Sigmoid colon (tissue), 7 donors: ENCODE data around the gene COL6A1. TPM values are rescaled to one million over a fixed set of nuclear protein-coding genes. Genes with fewer than 3 reads are reported as not detected.
A peak's percentile ranks its signal among the peaks of the same experiment; 100 is the strongest.

Source experiments
- DNase-seq: peaks from one replicate; pipeline ENCODE4 v3.0.0-alpha.2; 2019
- H3K27ac ChIP-seq, 4 donors: fragments of 200-600 bp; sonication (generic); one replicate each; pipeline ENCODE4 v1.5.1; 2016 to 2019; ENCODE audit warnings: mild to moderate bottlenecking in 1 of 4
- H3K27me3 ChIP-seq, 3 donors: fragments of 200-600 bp; sonication (generic); one replicate each; pipeline ENCODE4 v1.5.1; 2019; ENCODE audit warnings: mild to moderate bottlenecking in 1 of 3
- H3K36me3 ChIP-seq, 4 donors: fragments of 200-600 bp; sonication (generic); one replicate each; pipeline ENCODE4 v1.5.1; 2016 to 2019
- H3K4me1 ChIP-seq, 4 donors: fragments of 200-600 bp; sonication (generic); one replicate each; pipeline ENCODE4 v1.5.1; 2017 to 2019
- H3K4me3 ChIP-seq, 4 donors: fragments of 200-600 bp; sonication (generic); one replicate each; pipeline ENCODE4 v1.5.1; 2017 to 2019; ENCODE audit warnings: mild to moderate bottlenecking in 2 of 4, moderate library complexity in 1 of 4
- H3K9me3 ChIP-seq, 4 donors: fragments of 200-600 bp in 3 of 4; sonication (generic) in 3 of 4; one replicate each; pipeline versions ENCODE4 v1.5.1 to v1.6.1; 2013 to 2019
- EP300 ChIP-seq, 4 donors: sonication (generic); formaldehyde crosslinking; IDR thresholded peaks; one replicate each; pipeline ENCODE4 v1.6.1; 2017; ENCODE audit warnings: antibody characterized with exemption in 4 of 4
- POLR2A ChIP-seq, 2 donors: fragments of 450-650 bp; IDR thresholded peaks; one replicate each; pipeline ENCODE4 v1.6.1; 2016; ENCODE audit warnings: antibody characterized with exemption in 2 of 2, mild to moderate bottlenecking in 2 of 2, moderate library complexity in 2 of 2
- POLR2AphosphoS5 ChIP-seq, 4 donors: sonication (generic); formaldehyde crosslinking; IDR thresholded peaks; one replicate each; pipeline ENCODE4 v1.6.1; 2017; ENCODE audit warnings: antibody characterized with exemption in 4 of 4
- WGBS, 2 donors: extraction: QIAGEN DNeasy Blood & Tissue Kit; methylation state at CpG; one replicate each; pipeline ENCODE4 v1.1.7; 2013; 5-methylcytosine and 5-hydroxymethylcytosine counted together
- intact Hi-C: fragments of 100-400 bp; cut with DNase I; formaldehyde crosslinking; loops from one replicate; pipeline ENCODE4 v1.15.1; 2023
- polyA plus RNA-seq, 3 donors: library from polyadenylated mRNA; stranded (reverse); fragments of 200-250 nt; gene quantifications; one replicate each; pipeline ENCODE4 v1.2.3, GENCODE V29; 2013
- total RNA-seq, 4 donors: library from RNA; depleted of rRNA; stranded (reverse); fragments of >200 nt; gene quantifications; one replicate each; pipeline ENCODE4 v1.1.0, GENCODE V29; 2016
- TF ChIP-seq, protein P1 (sequence below), 4 experiments: fragments of 450-650 bp in 3 of 4; fragments of 200-600 bp in 1 of 4; IDR thresholded peaks; one replicate each; pipeline ENCODE4 v1.5.1; 2016 to 2019; ENCODE audit warnings: antibody characterized with exemption in 4 of 4, mild to moderate bottlenecking in 3 of 4, moderate library complexity in 2 of 4
- donor health status: healthy with polysubstance abuse.
- donor health status: Bipolar disorder and iron deficiency.
- donor health status: healthy.

Gene COL6A1
- total and polyA plus RNA-seq, 7 donors, result 14.3 to 1,755 (median 622) TPM

GRCh38 chr21:46008893-46009621 lies 27.5 kb downstream of the COL6A1 start:
- Histone ChIP-seq H3K27me3 (no peaks in the 10 kb centered on the region), H3K9me3 (no peaks in the 10 kb centered on the region), H3K4me1 (no peaks in the 10 kb centered on the region), H3K27ac (peak overlapping the region in 2 of 4 donors; percentile 10 to 28), H3K4me3 (no peak overlapping the region), H3K36me3 (peaks cover 3 to 11% (median 5%) of the 10 kb centered on the region in 4 donors)
- intact Hi-C loops, result no loop called here
- WGBS, 2 donors, result 83% methylated on average over 16 of the region's 16 CpGs
- DNase-seq, result no peak
- TF ChIP-seq, protein P1, sequence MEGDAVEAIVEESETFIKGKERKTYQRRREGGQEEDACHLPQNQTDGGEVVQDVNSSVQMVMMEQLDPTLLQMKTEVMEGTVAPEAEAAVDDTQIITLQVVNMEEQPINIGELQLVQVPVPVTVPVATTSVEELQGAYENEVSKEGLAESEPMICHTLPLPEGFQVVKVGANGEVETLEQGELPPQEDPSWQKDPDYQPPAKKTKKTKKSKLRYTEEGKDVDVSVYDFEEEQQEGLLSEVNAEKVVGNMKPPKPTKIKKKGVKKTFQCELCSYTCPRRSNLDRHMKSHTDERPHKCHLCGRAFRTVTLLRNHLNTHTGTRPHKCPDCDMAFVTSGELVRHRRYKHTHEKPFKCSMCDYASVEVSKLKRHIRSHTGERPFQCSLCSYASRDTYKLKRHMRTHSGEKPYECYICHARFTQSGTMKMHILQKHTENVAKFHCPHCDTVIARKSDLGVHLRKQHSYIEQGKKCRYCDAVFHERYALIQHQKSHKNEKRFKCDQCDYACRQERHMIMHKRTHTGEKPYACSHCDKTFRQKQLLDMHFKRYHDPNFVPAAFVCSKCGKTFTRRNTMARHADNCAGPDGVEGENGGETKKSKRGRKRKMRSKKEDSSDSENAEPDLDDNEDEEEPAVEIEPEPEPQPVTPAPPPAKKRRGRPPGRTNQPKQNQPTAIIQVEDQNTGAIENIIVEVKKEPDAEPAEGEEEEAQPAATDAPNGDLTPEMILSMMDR (IDR thresholded peaks at IDR 0.05), result no peak
- TF ChIP-seq POLR2A (IDR thresholded peaks at IDR 0.05) (no peak), EP300 (IDR thresholded peaks at IDR 0.05) (no peak), POLR2AphosphoS5 (IDR thresholded peaks at IDR 0.05) (no peak)

DNA sequence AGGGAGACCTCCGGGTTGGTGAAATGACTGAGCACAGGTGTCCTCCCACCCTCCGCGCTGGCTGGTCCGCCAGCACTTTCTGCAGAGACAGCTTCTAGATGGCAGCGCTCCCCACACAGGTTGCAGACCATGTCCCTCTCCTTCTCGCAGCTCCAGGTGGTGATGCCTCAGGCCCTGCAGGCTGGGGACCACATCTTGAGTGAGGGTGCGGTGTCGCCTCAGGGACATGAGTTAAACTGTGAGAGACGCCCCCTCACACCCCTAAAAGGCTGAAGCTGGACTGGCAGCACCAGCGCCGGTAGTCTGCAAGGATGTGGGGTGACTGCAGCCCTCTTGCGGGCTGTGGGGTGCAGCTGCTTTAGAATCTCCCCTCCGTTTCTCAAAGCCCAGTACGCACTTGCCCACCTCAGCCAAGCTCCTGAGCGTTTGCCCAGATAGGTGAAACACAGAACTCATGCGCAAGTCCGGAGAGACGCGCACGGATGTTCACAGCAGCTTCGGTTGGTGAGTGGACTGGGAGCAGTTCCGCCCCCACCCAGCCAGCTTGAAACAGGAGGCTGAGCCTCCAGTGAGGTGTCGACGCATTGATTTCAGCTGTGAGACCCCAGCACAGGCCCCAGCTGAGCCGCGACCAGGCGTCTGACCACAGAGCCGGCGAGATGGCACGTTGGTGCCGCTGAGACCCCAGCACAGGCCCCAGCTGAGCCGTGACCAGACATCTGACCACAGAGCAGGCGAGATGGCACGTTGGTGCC lies 28.6 kb downstream of the COL6A1 start:
- Histone ChIP-seq H3K36me3 (peaks cover 0 to under 1% (median 0%) of the 10 kb centered on the region in 4 donors), H3K4me1 (no peaks in the 10 kb centered on the region), H3K9me3 (no peaks in the 10 kb centered on the region), H3K27me3 (no peaks in the 10 kb centered on the region), H3K27ac (no peak overlapping the region), H3K4me3 (no peak overlapping the region)
- TF ChIP-seq, protein P1 (IDR thresholded peaks at IDR 0.05), result no peak
- TF ChIP-seq EP300 (IDR thresholded peaks at IDR 0.05), result no peak
- TF ChIP-seq POLR2A (IDR thresholded peaks at IDR 0.05), result no peak
- TF ChIP-seq POLR2AphosphoS5 (IDR thresholded peaks at IDR 0.05), result no peak
- intact Hi-C loops, result no loop called here
- DNase-seq, result no peak
- WGBS, 2 donors, result 88 to 90% methylated on average over 34 of the region's 34 CpGs

GRCh38 chr21:46011267-46011967 lies 29.8 kb downstream of the COL6A1 start:
- 68 to 82% methylated on average over 22 of the region's 22 CpGs for WGBS, 2 donors
- intact Hi-C loops, result no loop called here

DNA sequence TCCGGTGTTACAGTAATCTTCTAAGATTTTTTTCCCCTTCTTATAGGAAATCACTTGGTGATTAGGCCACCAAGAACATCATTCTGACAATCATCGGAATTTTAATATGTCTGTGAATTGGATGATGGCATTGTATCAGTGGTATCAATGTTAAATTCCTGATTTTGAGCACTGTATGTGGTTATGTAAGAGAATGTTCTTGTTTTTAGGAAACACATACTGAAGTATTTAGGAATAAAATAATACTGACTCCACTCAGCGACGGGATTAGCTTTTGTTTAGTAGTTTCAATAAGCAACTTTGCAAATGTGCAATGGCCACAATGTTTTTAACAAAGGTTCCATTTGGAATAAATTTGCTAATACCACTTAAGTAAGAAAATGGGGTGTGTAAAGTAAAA lies 30.6 kb downstream of the COL6A1 start:
- intact Hi-C loops, result no loop called here
- TF ChIP-seq EP300 (IDR thresholded peaks at IDR 0.05) (no peak), POLR2A (IDR thresholded peaks at IDR 0.05) (no peak), POLR2AphosphoS5 (IDR thresholded peaks at IDR 0.05) (no peak)
- TF ChIP-seq, protein P1 (IDR thresholded peaks at IDR 0.05), result no peak
- H3K27ac ChIP-seq, result no peak overlapping the region

More at GRCh38 chr21:46011267-46011967, 29.8 kb downstream of the COL6A1 start:
- no peak for TF ChIP-seq POLR2AphosphoS5 (IDR thresholded peaks at IDR 0.05)
- no peak for TF ChIP-seq EP300 (IDR thresholded peaks at IDR 0.05)
- TF ChIP-seq, protein P1 (IDR thresholded peaks at IDR 0.05), result no peak
- Histone ChIP-seq H3K4me1 (no peaks in the 10 kb centered on the region), H3K27me3 (no peaks in the 10 kb centered on the region), H3K27ac (no peak overlapping the region), H3K36me3 (no peaks in the 10 kb centered on the region), H3K9me3 (no peaks in the 10 kb centered on the region), H3K4me3 (no peak overlapping the region)
- no peak for DNase-seq

More for the DNA sequence above, 30.6 kb downstream of the COL6A1 start:
- no peaks in the 10 kb centered on the region for H3K9me3 ChIP-seq
- WGBS, 2 donors, result 76 to 80% methylated on average over 4 of the region's 4 CpGs
- no peaks in the 10 kb centered on the region for H3K4me1 ChIP-seq
- DNase-seq, result no peak
- H3K27me3 ChIP-seq, result no peaks in the 10 kb centered on the region
- H3K36me3 ChIP-seq, result no peaks in the 10 kb centered on the region
- H3K4me3 ChIP-seq, result no peak overlapping the region
